IMR-90 (cell line): ENCODE results near the gene IPMK. TPM values are rescaled to one million over a fixed set of nuclear protein-coding genes. Genes with fewer than 3 reads are reported as not detected.

Experiments used
- ATAC-seq: fragments of 200-7000 bp; cut with Tn5 transposase; 2 replicates; pipeline ENCODE4 v1.9.1; 2020; ENCODE audit warnings: low read depth, mild to moderate bottlenecking, moderate library complexity
- BruUV-seq: library from RNA; stranded (reverse); fragments of 400-500 nt; replicated peaks from 2 replicates; lab custom pipeline; 2021; lab: Mats Ljungman, UMichigan
- CTCF ChIA-PET: fragments of 300-600 bp; formaldehyde crosslinking; extraction: SDS; loops from one replicate; lab custom pipeline; 2021; ENCODE audit warnings: antibody characterized with exemption; lab: Yijun Ruan, JAX
- POLR2A ChIA-PET: fragments of 300-600 bp; sonication (Branson Sonifier 250); formaldehyde crosslinking; loops from one replicate; lab custom pipeline; 2022; ENCODE audit warnings: antibody characterized with exemption; ENCODE audit not compliant: unreplicated experiment; lab: Charles Lee
- DNase-seq: peaks from one replicate; pipeline ENCODE4 v3.0.0; 2013
- H2AFZ ChIP-seq: replicated peaks from 2 replicates; pipeline ENCODE3; 2013; ENCODE audit warnings: low read length, mild to moderate bottlenecking; ENCODE audit not compliant: poor library complexity
- H2AK5ac ChIP-seq: 2 replicates; pipeline ENCODE4 v1.6.1; 2013; ENCODE audit warnings: low read depth, low read length, inconsistent platforms
- H2AK9ac ChIP-seq: replicated peaks from 2 replicates; pipeline ENCODE3; 2013; ENCODE audit warnings: mild to moderate bottlenecking, low read depth, low read length, moderate library complexity; ENCODE audit not compliant: poor library complexity
- H2BK120ac ChIP-seq: 2 replicates; pipeline ENCODE4 v1.6.1; 2013; ENCODE audit warnings: low read depth, low read length, inconsistent platforms
- H2BK15ac ChIP-seq: 3 replicates; pipeline ENCODE4 v1.6.1; 2013; ENCODE audit warnings: low read depth, low read length, inconsistent platforms
- H2BK20ac ChIP-seq: 2 replicates; pipeline ENCODE4 v1.6.1; 2013; ENCODE audit warnings: low read depth, mild to moderate bottlenecking, inconsistent platforms, low read length, moderate library complexity
- H2BK5ac ChIP-seq: 2 replicates; pipeline ENCODE4 v1.6.1; 2013; ENCODE audit warnings: mild to moderate bottlenecking, low read depth, low read length, inconsistent platforms; ENCODE audit not compliant: poor library complexity, severe bottlenecking
- H3K14ac ChIP-seq: replicated peaks from 2 replicates; pipeline ENCODE4 v1.6.1; 2013; ENCODE audit warnings: low read depth, low read length, inconsistent platforms
- H3K18ac ChIP-seq: 2 replicates; pipeline ENCODE4 v1.6.1; 2013; ENCODE audit warnings: low read depth, low read length, control low read depth
- H3K23ac ChIP-seq: 2 replicates; pipeline ENCODE4 v1.6.1; 2013; ENCODE audit warnings: low read depth, low read length, inconsistent platforms
- H3K27ac ChIP-seq: 2 replicates; pipeline ENCODE4 v1.5.1; 2013; ENCODE audit warnings: mild to moderate bottlenecking, control low read depth, low read length; ENCODE audit not compliant: insufficient read depth
- H3K27me3 ChIP-seq: 2 replicates; pipeline ENCODE4 v1.6.1; 2013; ENCODE audit warnings: low read length; ENCODE audit not compliant: control insufficient read depth, insufficient read depth
- H3K36me3 ChIP-seq: 2 replicates; pipeline ENCODE4 v1.6.1; 2013; ENCODE audit warnings: low read length, mixed read lengths; ENCODE audit not compliant: control insufficient read depth, insufficient read depth
- H3K4ac ChIP-seq: 2 replicates; pipeline ENCODE4 v1.6.1; 2013; ENCODE audit warnings: low read depth, low read length, inconsistent platforms
- H3K4me1 ChIP-seq: 2 replicates; pipeline ENCODE4 v1.6.1; 2013; ENCODE audit warnings: low read length, mixed read lengths; ENCODE audit not compliant: control insufficient read depth, insufficient read depth
- H3K4me2 ChIP-seq: 2 replicates; pipeline ENCODE4 v1.6.1; 2013; ENCODE audit warnings: low read depth, mild to moderate bottlenecking, control low read depth, low read length, moderate library complexity
- H3K4me3 ChIP-seq: 2 replicates; pipeline ENCODE4 v1.5.1; 2013; ENCODE audit warnings: low read depth, mild to moderate bottlenecking, control low read depth, low read length, moderate library complexity; ENCODE audit not compliant: insufficient read depth
- H3K56ac ChIP-seq: 2 replicates; pipeline ENCODE4 v1.6.1; 2013; ENCODE audit warnings: low read length, inconsistent platforms; ENCODE audit not compliant: insufficient read depth; ENCODE audit errors: extremely low read depth
- H3K79me1 ChIP-seq, 2 experiments: 2 replicates each; pipeline ENCODE4 v1.6.1; 2013; ENCODE audit warnings: low read length in 2 of 2, inconsistent platforms in 1 of 2, low read depth in 1 of 2
- H3K9ac ChIP-seq: 2 replicates; pipeline ENCODE4 v1.6.1; 2013; ENCODE audit warnings: low read depth, low read length, control low read depth
- H3K9me1 ChIP-seq: 2 replicates; pipeline ENCODE4 v1.6.1; 2013; ENCODE audit warnings: low read length, inconsistent platforms; ENCODE audit not compliant: insufficient read depth
- H3K9me3 ChIP-seq: 2 replicates; pipeline ENCODE4 v1.6.1; 2013; ENCODE audit warnings: low read length; ENCODE audit not compliant: control insufficient read depth, insufficient read depth
- H4K20me1 ChIP-seq: 2 replicates; pipeline ENCODE4 v1.6.1; 2013; ENCODE audit warnings: low read length, inconsistent platforms; ENCODE audit not compliant: insufficient read depth
- H4K5ac ChIP-seq: 2 replicates; pipeline ENCODE4 v1.6.1; 2013; ENCODE audit warnings: mild to moderate bottlenecking, low read depth, low read length, control low read depth
- H4K8ac ChIP-seq, 2 experiments: 2 replicates each; pipeline ENCODE4 v1.6.1; 2013; ENCODE audit warnings: low read depth in 2 of 2, low read length in 2 of 2, control low read depth in 1 of 2, inconsistent platforms in 1 of 2
- H4K91ac ChIP-seq: 2 replicates; pipeline ENCODE4 v1.6.1; 2013; ENCODE audit warnings: low read depth, low read length, inconsistent platforms; ENCODE audit not compliant: insufficient read depth
- BHLHE40 ChIP-seq: fragments of 150-350 bp; IDR thresholded peaks from 2 replicates; pipeline ENCODE4 v1.6.1; 2016; ENCODE audit warnings: mild to moderate bottlenecking, low read depth, low read length
- CEBPB ChIP-seq: IDR thresholded peaks from 2 replicates; pipeline ENCODE4 v1.6.1; 2012; ENCODE audit warnings: low read depth, low read length, improper control_type of control experiment
- MAZ ChIP-seq: IDR thresholded peaks from 2 replicates; pipeline ENCODE4 v1.6.1; 2012; ENCODE audit warnings: low read depth, mild to moderate bottlenecking, low read length, improper control_type of control experiment, moderate library complexity, borderline replicate concordance
- MXI1 ChIP-seq: IDR thresholded peaks from 2 replicates; pipeline ENCODE4 v1.6.1; 2012; ENCODE audit warnings: low read depth, mild to moderate bottlenecking, low read length, moderate library complexity, borderline replicate concordance
- POLR2A ChIP-seq: IDR thresholded peaks from 2 replicates; pipeline ENCODE4 v1.6.1; 2012; ENCODE audit warnings: mild to moderate bottlenecking, low read depth, low read length
- RCOR1 ChIP-seq: IDR thresholded peaks from 2 replicates; pipeline ENCODE4 v1.6.1; 2012; ENCODE audit warnings: mild to moderate bottlenecking, low read length, improper control_type of control experiment; ENCODE audit not compliant: insufficient replicate concordance
- SMC3 ChIP-seq: fragments of 150-350 bp; IDR thresholded peaks from 2 replicates; pipeline ENCODE4 v1.6.1; 2016; ENCODE audit warnings: low read depth, mild to moderate bottlenecking, antibody characterized with exemption, low read length, moderate library complexity
- WGBS, 2 experiments: methylation state at CpG; one replicate each; pipeline versions ENCODE4 v1.1.5 to v1.1.7; 2013; ENCODE audit warnings: missing lambda C conversion rate in 2 of 2; ENCODE audit not compliant: insufficient read length in 1 of 2; ENCODE audit errors: extremely low coverage in 2 of 2; 5-methylcytosine and 5-hydroxymethylcytosine counted together
- dilution Hi-C: fragments of 300-500 bp; cut with HindIII; formaldehyde crosslinking; loops from one replicate; pipeline ENCODE4 v1.14.3; 2018; ENCODE audit warnings: low sequenced_read_pairs; ENCODE audit not compliant: unreplicated experiment
- in situ Hi-C: fragments of 300-500 bp; cut with MboI; formaldehyde crosslinking; loops from 3 replicates; pipeline ENCODE4 v1.14.3; 2019; ENCODE audit warnings: low sequenced_read_pairs, inconsistent platforms, mixed read lengths
- intact Hi-C: fragments of 100-400 bp; cut with micrococcal nuclease; formaldehyde crosslinking; loops from 2 replicates; pipeline ENCODE4 v1.10.0; 2022
- polyA plus RNA-seq, 3 experiments: library from polyadenylated mRNA; depleted of rRNA; stranded (reverse); fragments of >200 nt; gene quantifications; 2 replicates each; pipeline ENCODE4 v1.2.3, GENCODE V29; 2012; ENCODE audit warnings: low replicate concordance in 1 of 3
- total RNA-seq: library from RNA; depleted of rRNA; stranded (reverse); fragments of >200 nt; gene quantifications from 2 replicates; pipeline ENCODE4 v1.2.3, GENCODE V29; 2012
- TF ChIP-seq, protein P1 (sequence below): fragments of 150-350 bp; IDR thresholded peaks from 2 replicates; pipeline ENCODE4 v1.6.1; 2017; ENCODE audit warnings: mild to moderate bottlenecking, antibody characterized with exemption, low read length, low read depth

Gene IPMK
- total and polyA plus RNA-seq, 2 of the 4 experiments (the other 2 are of a cell fraction), result 0.89 to 2.0 TPM

DNA sequence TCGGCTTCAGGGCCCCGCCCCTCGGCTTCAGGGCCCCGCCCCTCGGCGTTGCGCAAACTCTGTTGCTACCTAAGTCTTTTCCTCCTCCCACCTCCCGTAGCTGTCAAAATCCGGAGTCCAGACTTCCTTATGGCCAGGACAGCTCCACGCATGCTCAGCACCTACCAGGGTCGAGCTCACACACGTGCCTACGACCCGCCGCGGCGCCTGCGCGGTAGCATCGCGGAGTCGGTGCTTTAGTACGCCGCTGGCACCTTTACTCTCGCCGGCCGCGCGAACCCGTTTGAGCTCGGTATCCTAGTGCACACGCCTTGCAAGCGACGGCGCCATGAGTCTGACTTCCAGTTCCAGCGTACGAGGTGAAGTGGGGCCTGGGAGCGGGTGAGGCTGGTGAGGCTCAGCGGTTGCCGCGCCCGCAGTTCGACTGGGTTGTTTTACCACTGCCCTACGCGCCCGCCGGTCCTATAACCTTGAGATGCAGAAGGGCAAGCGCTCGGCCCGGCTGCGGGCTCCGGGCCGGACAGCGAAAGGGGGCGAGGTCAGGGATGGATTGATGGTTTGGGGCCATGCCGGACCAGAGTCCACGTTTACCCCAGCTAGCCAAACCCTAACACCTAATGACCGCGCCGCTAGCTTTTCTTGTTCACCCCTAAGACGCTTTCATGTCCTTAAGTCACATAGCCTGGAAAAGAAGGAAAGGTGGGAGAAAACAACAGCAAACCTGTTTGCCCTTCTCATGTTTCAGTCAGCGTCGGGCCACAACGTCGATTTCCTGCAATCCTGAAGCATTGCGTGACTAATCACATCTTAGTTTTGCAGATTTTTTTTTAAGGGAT is 1.5 kb upstream of the IPMK start, which contains the start of gene CISD1:
Gene CISD1 (plus strand): TSS at position 217 of the 836 bp plus-strand sequence. CDS start 112 bp downstream, at position 329.
- Histone ChIP-seq H2BK120ac (peak within 1 kb of the TSS; percentile 64), H3K27me3 (no peaks in the 10 kb centered on the region), H3K18ac (peak within 1 kb of the TSS; percentile 4), H2AFZ (peak within 1 kb of the TSS; percentile 98), H2BK5ac (peak within 1 kb of the TSS; percentile 61), H3K14ac (peak within 1 kb of the TSS; percentile 59), H3K4me3 (peak within 1 kb of the TSS; percentile 64), H3K36me3 (no peaks in the 10 kb centered on the region), H3K9me3 (no peaks in the 10 kb centered on the region), H3K9ac (peak within 1 kb of the TSS; percentile 55), H3K27ac (peak within 1 kb of the TSS; percentile 57), H3K56ac (peak within 1 kb of the TSS; percentile 64), H4K91ac (peak within 1 kb of the TSS; percentile 32), H4K8ac (peak within 1 kb of the TSS in 1 of 2 experiments; percentile 78; a peak in 1 of 4 replicates), H2AK5ac (peak within 1 kb of the TSS; percentile 9; the same call in 1 of the 2 replicates), H2AK9ac (peak within 1 kb of the TSS; percentile 63), H2BK15ac (0 out of 3 replicates have a peak within 1 kb of the TSS, but pooled peaks have one; percentile 19), H2BK20ac (peak within 1 kb of the TSS; percentile 22; the same call in 1 of the 2 replicates), H3K4ac (peak within 1 kb of the TSS; percentile 74), H4K5ac (peak within 1 kb of the TSS; percentile 6; the same call in 1 of the 2 replicates), H4K20me1 (no peaks in the 10 kb centered on the region; the same call in 1 of the 2 replicates), H3K79me1 (peaks cover 0 to 27% of the 10 kb centered on the region in 2 experiments; a peak in 2 of 4 replicates), H3K9me1 (no peaks in the 10 kb centered on the region), H3K4me2 (peak within 1 kb of the TSS; percentile 94), H3K23ac (peak within 1 kb of the TSS; percentile 94), H3K4me1 (no peaks in the 10 kb centered on the region)
- dilution Hi-C loops, result no loop called here
- in situ Hi-C loops, result no loop called here
- TF ChIP-seq MAZ (peak; percentile 83; the same call in 1 of the 2 replicates), SMC3 (no peak), RCOR1 (no peak), MXI1 (peak; percentile 94), CEBPB (peak; percentile 98), BHLHE40 (peak; percentile 95), POLR2A (peak; percentile 57; the same call in 1 of the 2 replicates)
- TF ChIP-seq, protein P1, sequence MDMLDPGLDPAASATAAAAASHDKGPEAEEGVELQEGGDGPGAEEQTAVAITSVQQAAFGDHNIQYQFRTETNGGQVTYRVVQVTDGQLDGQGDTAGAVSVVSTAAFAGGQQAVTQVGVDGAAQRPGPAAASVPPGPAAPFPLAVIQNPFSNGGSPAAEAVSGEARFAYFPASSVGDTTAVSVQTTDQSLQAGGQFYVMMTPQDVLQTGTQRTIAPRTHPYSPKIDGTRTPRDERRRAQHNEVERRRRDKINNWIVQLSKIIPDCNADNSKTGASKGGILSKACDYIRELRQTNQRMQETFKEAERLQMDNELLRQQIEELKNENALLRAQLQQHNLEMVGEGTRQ, result peak; percentile 83
- WGBS, 2 experiments, result 0% methylated on average over 24 of the region's 66 CpGs; no CpG with 5 or more reads in 1 of the 2 experiments
- POLR2A ChIA-PET, result no interaction called here
- peak; percentile 100 for DNase-seq
- ATAC-seq, result peak; percentile 80
- CTCF ChIA-PET, result interaction anchor here (0.9 to 1.5 kb wide), 2 partner anchors 21 to 47 kb away, joined by 3 to 4 read pairs; no protein-coding TSS in a partner anchor
- BruUV-seq, result no TSS peak
- intact Hi-C loops, result loop anchor here (2.0 kb wide), 1 partner anchor 90 kb away; no protein-coding TSS in a partner anchor
